ENCODE results near the gene RAB17.
"Not testable (repeated sequence)": the region's sequence is repeated elsewhere in the genome, so short reads cannot be mapped to it uniquely, and the experiment has no call there.

RAB17 gene

GRCh38 chr2:237624565-237624964 lies 34.0 kb upstream of the RAB17 start:
- no peak for FAIRE-seq

GRCh38 chr2:237623428-237624403 lies 33.2 kb upstream of the RAB17 start:
- FAIRE-seq = no peak

GRCh38 chr2:237618449-237618848 lies 27.9 kb upstream of the RAB17 start:
- FAIRE-seq = no peak

GRCh38 chr2:237617587-237617982 lies 27.1 kb upstream of the RAB17 start:
- no peak for FAIRE-seq

GRCh38 chr2:237616734-237617586 lies 26.4 kb upstream of the RAB17 start:
- FAIRE-seq = no peak

GRCh38 chr2:237616373-237616733 lies 25.8 kb upstream of the RAB17 start:
- FAIRE-seq = no peak

- no peak for FAIRE-seq
Observed at GRCh38 chr2:237615631-237616249, 25.2 kb upstream of the RAB17 start.

GRCh38 chr2:237614151-237614720 lies 23.7 kb upstream of the RAB17 start:
- FAIRE-seq = no peak

GRCh38 chr2:237613679-237614078 lies 23.1 kb upstream of the RAB17 start:
- no peak for FAIRE-seq

GRCh38 chr2:237612527-237613357 lies 22.2 kb upstream of the RAB17 start:
- FAIRE-seq = no peak

GRCh38 chr2:237606522-237606921 lies 16.0 kb upstream of the RAB17 start:
- not testable (repeated sequence) for FAIRE-seq

- no peak for FAIRE-seq
Observed at GRCh38 chr2:237604960-237605359, 14.4 kb upstream of the RAB17 start.

- no peak for FAIRE-seq
Observed at GRCh38 chr2:237604391-237604790, 13.9 kb upstream of the RAB17 start.

GRCh38 chr2:237603718-237604362 lies 13.3 kb upstream of the RAB17 start:
- no peak for FAIRE-seq

GRCh38 chr2:237603049-237603717 lies 12.6 kb upstream of the RAB17 start:
- FAIRE-seq = no peak

GRCh38 chr2:237602409-237602808 lies 11.9 kb upstream of the RAB17 start:
- no peak for FAIRE-seq

GRCh38 chr2:237601453-237602116 lies 11.1 kb upstream of the RAB17 start:
- no peak for FAIRE-seq

- no peak for FAIRE-seq
Observed at GRCh38 chr2:237600205-237600846, 9.8 kb upstream of the RAB17 start.

- no peak for FAIRE-seq
Observed at GRCh38 chr2:237599465-237600110, 9.1 kb upstream of the RAB17 start.
